ENCODE results near the gene SMR3B. TPM values are rescaled to one million over a fixed set of nuclear protein-coding genes. Genes with fewer than 3 reads are reported as not detected.

Gene SMR3B
- polyA plus RNA-seq, 1 donor, result not detected

Other genes starting within 250 kb of the SMR3B start
- gene PRR27, start 228.9 kb upstream of the SMR3B start, polyA plus RNA-seq (ENCODE audit: insufficient read length), result 0.15 TPM
- 1.8 TPM for gene ODAM, start 187.4 kb upstream of the SMR3B start, polyA plus RNA-seq (ENCODE audit: insufficient read length)
- 0.58 TPM for gene FDCSP, start 157.0 kb upstream of the SMR3B start, polyA plus RNA-seq (ENCODE audit: insufficient read length)
- not detected for gene CSN3, start 140.5 kb upstream of the SMR3B start, polyA plus RNA-seq (ENCODE audit: insufficient read length)
- gene CABS1, start 48.1 kb upstream of the SMR3B start, polyA plus RNA-seq (ENCODE audit: insufficient read length), result 0.08 TPM
- not detected for gene SMR3A, start 22.4 kb upstream of the SMR3B start, polyA plus RNA-seq (ENCODE audit: insufficient read length)
- not detected for gene OPRPN, start 14.8 kb downstream of the SMR3B start, polyA plus RNA-seq (ENCODE audit: insufficient read length)
- gene MUC7, start 89.1 kb downstream of the SMR3B start, polyA plus RNA-seq (ENCODE audit: insufficient read length), result 0.08 TPM
- not detected for gene AMTN, start 135.4 kb downstream of the SMR3B start, polyA plus RNA-seq (ENCODE audit: insufficient read length)
- 0.80 TPM for gene AMBN, start 209.1 kb downstream of the SMR3B start, polyA plus RNA-seq (ENCODE audit: insufficient read length)
- 5.1 TPM for gene ENAM, start 245.6 kb downstream of the SMR3B start, polyA plus RNA-seq (ENCODE audit: insufficient read length)